HG02970 (cell line): Measurements from ENCODE around the gene OVOL2.

ENCODE experiments used
- ATAC-seq: cut with Tn5 transposase; IDR thresholded peaks from one replicate; pipeline ENCODE4 v1.9.1; 2021; ENCODE audit warnings: mild to moderate bottlenecking, moderate library complexity, moderate number of reproducible peaks; ENCODE audit not compliant: unreplicated experiment, low FRiP score

The OVOL2 gene

GRCh38 chr20:18018100-18018499 is 39.6 kb downstream of the OVOL2 start:
- no peak for ATAC-seq

GRCh38 chr20:18016772-18017171 is 40.9 kb downstream of the OVOL2 start:
- no peak for ATAC-seq

- ATAC-seq: no peak
These were observed 43.3 kb downstream of the OVOL2 start for GRCh38 chr20:18014411-18014810.

- ATAC-seq: no peak
These were observed 44.8 kb downstream of the OVOL2 start for GRCh38 chr20:18012901-18013300.

- no peak for ATAC-seq
These were observed 45.6 kb downstream of the OVOL2 start for GRCh38 chr20:18011951-18012645.

- no peak for ATAC-seq
These were observed 46.2 kb downstream of the OVOL2 start for GRCh38 chr20:18011482-18011881.

GRCh38 chr20:18009116-18009515 is 48.6 kb downstream of the OVOL2 start:
- ATAC-seq: no peak

- no peak for ATAC-seq
These were observed 50.0 kb downstream of the OVOL2 start for GRCh38 chr20:18007534-18008292.

GRCh38 chr20:18006684-18007083 is 51.0 kb downstream of the OVOL2 start:
- ATAC-seq: no peak

GRCh38 chr20:18005990-18006364 is 51.7 kb downstream of the OVOL2 start:
- ATAC-seq: no peak

GRCh38 chr20:18005170-18005989 is 52.3 kb downstream of the OVOL2 start:
- ATAC-seq: peak; percentile 84

GRCh38 chr20:18004384-18005031 is 53.2 kb downstream of the OVOL2 start:
- ATAC-seq: no peak

- ATAC-seq: no peak
These were observed 53.8 kb downstream of the OVOL2 start for GRCh38 chr20:18003897-18004296.

- ATAC-seq: no peak
These were observed 56.4 kb downstream of the OVOL2 start for GRCh38 chr20:18001131-18001921.

- ATAC-seq: no peak
These were observed 58.1 kb downstream of the OVOL2 start for GRCh38 chr20:17999566-17999965.

GRCh38 chr20:17998446-17998845 is 59.3 kb downstream of the OVOL2 start:
- no peak for ATAC-seq

GRCh38 chr20:17995967-17996819 is 61.5 kb downstream of the OVOL2 start:
- ATAC-seq: no peak

GRCh38 chr20:17993546-17993945 is 64.2 kb downstream of the OVOL2 start:
- ATAC-seq: no peak
